ENCODE results near the gene GPR84. TPM values are rescaled to one million over a fixed set of nuclear protein-coding genes. Genes with fewer than 3 reads are reported as not detected.

The GPR84 gene
- total RNA-seq, 4 donors from 2014 or later, result 0.42 TPM; not detected in 3

DNA sequence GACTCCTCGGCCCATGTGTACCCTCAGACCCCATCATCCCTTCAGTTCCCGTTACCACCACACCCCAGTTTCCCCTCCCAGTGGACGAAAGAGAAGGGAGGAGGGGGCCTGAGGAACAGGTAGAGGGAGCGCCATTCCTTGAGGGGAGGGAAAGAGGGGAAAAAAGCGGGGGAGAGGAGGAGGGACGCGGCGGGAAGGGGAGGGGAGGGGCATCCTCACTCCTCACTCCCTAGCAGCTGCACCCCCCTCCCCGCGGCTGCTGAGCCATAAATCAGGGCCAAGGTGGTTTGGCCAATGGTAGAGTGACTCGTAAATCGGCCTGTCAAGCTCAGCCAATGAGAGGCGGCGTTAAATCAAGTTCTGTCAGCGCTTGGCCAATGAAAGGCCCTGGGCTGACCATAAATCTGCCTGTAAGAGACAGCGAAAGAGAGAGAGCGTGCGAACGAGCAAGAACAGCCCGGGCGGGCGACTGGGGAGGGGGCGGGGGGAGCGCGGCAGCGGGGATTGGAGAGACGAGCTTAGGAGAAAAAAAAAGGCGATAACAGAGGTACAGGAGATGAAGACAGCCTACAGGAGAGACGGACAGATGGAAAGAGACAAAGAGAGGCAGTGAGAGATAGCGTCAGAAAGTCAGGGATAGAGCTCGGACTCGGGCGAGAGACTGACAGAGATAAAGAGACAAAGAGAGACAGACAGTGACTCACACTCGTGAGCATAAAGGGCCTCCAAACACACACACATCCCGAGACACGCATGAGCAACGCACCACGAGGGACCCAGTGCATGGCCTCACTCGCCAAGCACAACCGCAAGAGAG lies 5.1 kb downstream of the GPR84 start:
- H3K4me3 ChIP-seq, result peak overlapping the region; percentile 40 to 59 (median 57)
- TF ChIP-seq EP300 (IDR thresholded peaks at IDR 0.05) (peak; percentile 54 to 88), POLR2A (IDR thresholded peaks at IDR 0.05) (peak in 1 of 2 donors; percentile 61)
- TF ChIP-seq, protein P1, sequence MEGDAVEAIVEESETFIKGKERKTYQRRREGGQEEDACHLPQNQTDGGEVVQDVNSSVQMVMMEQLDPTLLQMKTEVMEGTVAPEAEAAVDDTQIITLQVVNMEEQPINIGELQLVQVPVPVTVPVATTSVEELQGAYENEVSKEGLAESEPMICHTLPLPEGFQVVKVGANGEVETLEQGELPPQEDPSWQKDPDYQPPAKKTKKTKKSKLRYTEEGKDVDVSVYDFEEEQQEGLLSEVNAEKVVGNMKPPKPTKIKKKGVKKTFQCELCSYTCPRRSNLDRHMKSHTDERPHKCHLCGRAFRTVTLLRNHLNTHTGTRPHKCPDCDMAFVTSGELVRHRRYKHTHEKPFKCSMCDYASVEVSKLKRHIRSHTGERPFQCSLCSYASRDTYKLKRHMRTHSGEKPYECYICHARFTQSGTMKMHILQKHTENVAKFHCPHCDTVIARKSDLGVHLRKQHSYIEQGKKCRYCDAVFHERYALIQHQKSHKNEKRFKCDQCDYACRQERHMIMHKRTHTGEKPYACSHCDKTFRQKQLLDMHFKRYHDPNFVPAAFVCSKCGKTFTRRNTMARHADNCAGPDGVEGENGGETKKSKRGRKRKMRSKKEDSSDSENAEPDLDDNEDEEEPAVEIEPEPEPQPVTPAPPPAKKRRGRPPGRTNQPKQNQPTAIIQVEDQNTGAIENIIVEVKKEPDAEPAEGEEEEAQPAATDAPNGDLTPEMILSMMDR (IDR thresholded peaks at IDR 0.05), result peak in 2 of 5 experiments; percentile 18 to 61
- H3K4me1 ChIP-seq, result peaks cover 0 to 49% (median 13%) of the 10 kb centered on the region in 4 donors
- peak overlapping the region; percentile 78 to 95 (median 86) for H3K27ac ChIP-seq
- no peaks in the 10 kb centered on the region for H3K36me3 ChIP-seq
- H3K9me3 ChIP-seq, result no peaks in the 10 kb centered on the region
- WGBS, 2 donors, result 1% methylated on average over 40 of the region's 40 CpGs
- no peaks in the 10 kb centered on the region for H3K27me3 ChIP-seq
- DNase-seq (ENCODE audit: low spot score in 2 of 2), result peak; percentile 90 to 97

DNA sequence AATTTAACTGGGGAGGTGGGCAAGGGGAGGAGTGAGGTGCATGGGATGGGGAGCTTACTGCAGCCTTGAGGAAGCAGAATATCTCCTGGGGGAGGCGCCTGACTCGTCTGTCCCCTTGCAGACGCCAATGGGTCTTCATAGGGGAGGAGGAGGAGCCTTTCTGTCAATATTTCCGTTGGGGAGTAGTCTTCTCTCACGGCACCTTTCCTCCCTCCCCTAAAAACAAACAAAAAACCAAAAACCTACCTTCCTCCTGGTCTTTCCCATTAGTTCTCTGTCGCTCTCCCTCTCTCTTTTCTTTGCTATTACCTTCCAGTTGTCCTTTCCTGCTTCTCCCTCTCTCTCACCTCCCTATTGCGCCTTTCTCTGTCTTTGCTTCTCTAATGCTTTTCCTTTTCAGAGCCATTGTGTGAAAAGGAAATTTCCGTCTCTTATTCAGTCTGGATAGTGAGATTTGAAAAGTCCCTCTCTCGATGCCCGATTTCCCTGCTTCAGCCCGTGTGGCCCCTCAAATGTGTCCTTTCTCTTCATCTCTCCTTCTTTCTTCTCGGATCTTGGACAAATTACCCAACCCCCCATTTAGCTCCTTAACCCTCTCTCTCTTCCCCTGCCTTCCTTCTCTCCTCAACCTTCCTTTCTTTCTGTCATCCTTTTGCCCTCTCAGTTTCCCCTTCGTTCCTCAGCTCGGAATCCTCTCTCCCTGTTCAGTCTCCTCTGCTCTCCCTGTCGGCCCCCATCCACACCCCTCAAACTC lies 5.9 kb downstream of the GPR84 start:
- H3K4me1 ChIP-seq, result peaks cover 0 to 51% (median 13%) of the 10 kb centered on the region in 4 donors
- peak overlapping the region; percentile 78 to 95 (median 86) for H3K27ac ChIP-seq
- no peaks in the 10 kb centered on the region for H3K9me3 ChIP-seq
- no peaks in the 10 kb centered on the region for H3K36me3 ChIP-seq
- H3K27me3 ChIP-seq, result no peaks in the 10 kb centered on the region
- WGBS, 2 donors, result 7% methylated on average over 15 of the region's 15 CpGs
- DNase-seq (ENCODE audit: low spot score in 2 of 2), result no peak
- TF ChIP-seq EP300 (IDR thresholded peaks at IDR 0.05) (no peak), POLR2A (IDR thresholded peaks at IDR 0.05) (no peak)
- TF ChIP-seq, protein P1 (IDR thresholded peaks at IDR 0.05), result no peak
- H3K4me3 ChIP-seq, result peak overlapping the region; percentile 40 to 59 (median 57)

DNA sequence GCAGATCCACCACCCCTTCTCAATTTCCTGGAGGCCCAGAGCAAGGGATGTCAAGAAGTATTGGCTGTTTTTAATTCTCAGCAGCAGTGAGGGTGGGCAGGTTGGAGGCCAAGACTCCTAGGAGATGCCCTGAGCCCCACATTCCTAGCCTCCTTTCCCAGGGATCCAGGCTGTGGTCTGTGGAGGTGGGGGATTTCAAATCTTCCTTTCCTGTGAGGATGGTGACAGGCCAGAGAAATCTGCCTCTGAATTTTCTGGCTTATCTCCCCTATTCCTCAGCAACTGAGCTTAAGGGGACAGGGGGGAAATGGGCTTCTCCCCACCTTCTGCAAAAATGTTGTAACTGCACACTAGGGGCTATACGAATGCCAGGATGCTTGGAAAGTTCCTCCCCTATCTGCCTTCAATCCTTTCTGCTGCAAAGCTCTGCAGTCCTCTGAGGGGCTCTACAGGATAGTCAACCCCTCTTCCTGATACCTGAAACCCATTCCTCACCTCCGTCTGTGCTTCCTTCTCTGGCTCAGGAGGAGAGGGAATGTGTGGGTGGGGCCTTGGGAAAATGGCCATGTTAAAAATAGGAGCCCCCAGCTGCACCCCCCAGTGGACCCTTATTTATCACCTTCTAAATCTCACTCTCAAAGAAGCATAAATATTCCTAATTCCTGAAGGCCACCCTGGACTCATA lies 6.6 kb downstream of the GPR84 start:
- WGBS, 2 donors, result 58 to 63% methylated on average over 2 of the region's 2 CpGs
- H3K4me3 ChIP-seq, result no peak overlapping the region
- TF ChIP-seq EP300 (IDR thresholded peaks at IDR 0.05), result no peak
- TF ChIP-seq, protein P1 (IDR thresholded peaks at IDR 0.05), result no peak
- no peak for TF ChIP-seq POLR2A (IDR thresholded peaks at IDR 0.05)

DNA sequence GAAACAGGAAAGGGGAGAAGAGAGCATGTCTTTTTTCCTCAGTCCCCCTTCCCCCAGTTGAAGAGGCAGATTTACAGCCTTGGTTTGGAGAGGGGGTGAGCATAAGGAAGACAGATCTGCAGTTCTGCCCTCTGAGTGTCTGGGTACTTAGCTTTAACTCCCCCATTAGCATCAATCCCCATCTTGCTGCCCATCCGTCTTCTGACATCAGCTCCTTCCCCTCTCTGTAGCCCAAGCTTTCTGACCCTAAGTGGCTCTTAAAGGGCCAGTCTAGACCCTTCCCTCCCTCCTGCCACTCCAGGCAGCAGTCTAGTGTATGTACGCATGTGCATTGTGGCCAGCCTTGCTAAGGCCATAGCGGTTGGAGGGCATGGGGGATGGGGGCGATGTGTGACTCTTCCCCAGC lies 7.3 kb downstream of the GPR84 start:
- Histone ChIP-seq H3K27ac (peak overlapping the region in 1 of 4 donors; percentile 18), H3K27me3 (no peaks in the 10 kb centered on the region), H3K9me3 (no peaks in the 10 kb centered on the region), H3K4me3 (no peak overlapping the region), H3K36me3 (no peaks in the 10 kb centered on the region), H3K4me1 (peaks cover 0 to 66% (median 22%) of the 10 kb centered on the region in 4 donors)
- DNase-seq (ENCODE audit: low spot score in 2 of 2), result no peak
- WGBS, 2 donors, result 63 to 75% methylated on average over 4 of the region's 4 CpGs
- TF ChIP-seq, protein P1 (IDR thresholded peaks at IDR 0.05), result no peak
- no peak for TF ChIP-seq POLR2A (IDR thresholded peaks at IDR 0.05)
- TF ChIP-seq EP300 (IDR thresholded peaks at IDR 0.05), result no peak

More for the DNA sequence above, 6.6 kb downstream of the GPR84 start:
- Histone ChIP-seq H3K4me1 (peaks cover 0 to 59% (median 16%) of the 10 kb centered on the region in 4 donors), H3K36me3 (no peaks in the 10 kb centered on the region), H3K9me3 (no peaks in the 10 kb centered on the region), H3K27me3 (no peaks in the 10 kb centered on the region), H3K27ac (peak overlapping the region in 2 of 4 donors; percentile 91 to 95)
- no peak for DNase-seq (ENCODE audit: low spot score in 2 of 2)

All from tibial nerve (tissue), 4 donors.